Cardiac fibroblast (primary cell): ENCODE data around the gene TRUB2.

ENCODE experiments used
- DNase-seq, 2 donors: peaks; one replicate each; pipeline versions ENCODE4 v3.0.0 to v3.0.0-alpha.2; 2010; ENCODE audit warnings: low read depth in 2 of 2
- H3K4me3 ChIP-seq, 2 donors: replicated peaks in 1 of 2; 1 replicate in 1 of 2; 2 replicates in 1 of 2; pipeline ENCODE4 v1.5.1; 2011; ENCODE audit warnings: low read depth in 2 of 2, low read length in 2 of 2, mild to moderate bottlenecking in 2 of 2, moderate library complexity in 1 of 2
- TF ChIP-seq, protein P1 (sequence below): IDR thresholded peaks from one replicate; pipeline ENCODE4 v1.5.1; 2011; ENCODE audit warnings: low read depth, mild to moderate bottlenecking, low read length, inconsistent platforms

Gene TRUB2

DNA sequence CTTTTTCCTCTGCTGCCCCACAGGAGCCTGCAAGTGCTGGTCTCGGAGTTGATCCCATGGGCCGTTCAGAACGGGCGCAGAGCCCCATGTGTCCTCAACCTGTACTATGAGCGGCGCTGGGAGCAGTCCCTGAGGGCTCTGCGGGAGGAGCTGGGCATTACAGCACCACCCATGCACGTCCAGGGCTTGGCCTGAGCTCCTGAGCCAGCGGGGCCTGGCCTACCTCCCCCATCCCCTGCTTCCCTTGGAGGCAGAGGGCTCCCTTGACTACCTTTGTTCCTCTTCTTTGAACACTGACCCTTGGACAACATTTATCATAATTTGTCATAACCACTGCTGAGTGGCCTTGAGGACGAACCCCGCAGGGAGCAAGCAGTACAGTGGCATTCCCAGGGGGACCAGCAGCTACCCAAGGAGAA, 11.2 kb upstream of the TRUB2 start:
- DNase-seq, result no peak
- TF ChIP-seq, protein P1, sequence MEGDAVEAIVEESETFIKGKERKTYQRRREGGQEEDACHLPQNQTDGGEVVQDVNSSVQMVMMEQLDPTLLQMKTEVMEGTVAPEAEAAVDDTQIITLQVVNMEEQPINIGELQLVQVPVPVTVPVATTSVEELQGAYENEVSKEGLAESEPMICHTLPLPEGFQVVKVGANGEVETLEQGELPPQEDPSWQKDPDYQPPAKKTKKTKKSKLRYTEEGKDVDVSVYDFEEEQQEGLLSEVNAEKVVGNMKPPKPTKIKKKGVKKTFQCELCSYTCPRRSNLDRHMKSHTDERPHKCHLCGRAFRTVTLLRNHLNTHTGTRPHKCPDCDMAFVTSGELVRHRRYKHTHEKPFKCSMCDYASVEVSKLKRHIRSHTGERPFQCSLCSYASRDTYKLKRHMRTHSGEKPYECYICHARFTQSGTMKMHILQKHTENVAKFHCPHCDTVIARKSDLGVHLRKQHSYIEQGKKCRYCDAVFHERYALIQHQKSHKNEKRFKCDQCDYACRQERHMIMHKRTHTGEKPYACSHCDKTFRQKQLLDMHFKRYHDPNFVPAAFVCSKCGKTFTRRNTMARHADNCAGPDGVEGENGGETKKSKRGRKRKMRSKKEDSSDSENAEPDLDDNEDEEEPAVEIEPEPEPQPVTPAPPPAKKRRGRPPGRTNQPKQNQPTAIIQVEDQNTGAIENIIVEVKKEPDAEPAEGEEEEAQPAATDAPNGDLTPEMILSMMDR, result no peak
- no peak overlapping the region for H3K4me3 ChIP-seq

DNA sequence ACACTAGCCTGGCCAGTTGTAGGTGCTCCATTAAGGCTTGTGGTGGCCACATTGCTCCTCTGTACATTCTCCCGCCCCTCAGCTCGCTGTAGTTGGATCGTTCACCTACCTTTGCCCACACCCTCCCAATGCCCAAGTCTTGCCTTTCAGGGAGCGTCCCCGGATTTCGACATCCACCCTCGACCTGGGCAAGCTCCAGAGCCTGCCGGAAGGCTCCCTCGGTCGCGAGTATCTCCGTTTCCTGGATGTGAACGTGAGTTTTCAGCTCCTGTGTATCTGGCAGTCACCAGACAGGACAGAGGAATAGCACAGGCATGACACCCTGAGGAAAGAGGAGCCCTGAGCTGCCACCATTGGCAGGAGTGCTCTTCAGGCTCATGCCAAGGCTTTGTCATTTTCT, 3.4 kb upstream of the TRUB2 start:
- DNase-seq, result no peak

DNA sequence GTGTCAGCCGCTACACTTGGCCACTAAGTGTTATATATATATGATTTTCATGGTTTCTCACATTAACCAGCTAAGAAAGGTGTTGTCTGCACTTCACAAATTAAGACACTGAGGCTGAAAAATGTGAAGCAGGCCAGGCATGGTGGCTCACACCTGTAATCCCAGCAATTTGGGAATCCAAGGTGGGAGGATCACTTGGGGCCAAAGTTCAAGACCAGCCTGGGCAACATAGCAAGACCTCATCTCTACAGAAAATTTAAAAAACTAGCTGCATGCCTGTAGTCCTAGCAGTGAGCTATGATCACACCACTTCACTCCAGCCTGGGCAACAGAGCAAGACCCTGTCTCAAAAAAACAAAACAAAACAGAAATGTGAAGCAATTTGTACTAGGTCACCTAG, 2.2 kb upstream of the TRUB2 start:
- no peak for DNase-seq
- TF ChIP-seq, protein P1, result no peak
- H3K4me3 ChIP-seq, result no peak overlapping the region

More for the DNA sequence above, 3.4 kb upstream of the TRUB2 start:
- H3K4me3 ChIP-seq, result no peak overlapping the region
- TF ChIP-seq, protein P1, result no peak

DNA sequence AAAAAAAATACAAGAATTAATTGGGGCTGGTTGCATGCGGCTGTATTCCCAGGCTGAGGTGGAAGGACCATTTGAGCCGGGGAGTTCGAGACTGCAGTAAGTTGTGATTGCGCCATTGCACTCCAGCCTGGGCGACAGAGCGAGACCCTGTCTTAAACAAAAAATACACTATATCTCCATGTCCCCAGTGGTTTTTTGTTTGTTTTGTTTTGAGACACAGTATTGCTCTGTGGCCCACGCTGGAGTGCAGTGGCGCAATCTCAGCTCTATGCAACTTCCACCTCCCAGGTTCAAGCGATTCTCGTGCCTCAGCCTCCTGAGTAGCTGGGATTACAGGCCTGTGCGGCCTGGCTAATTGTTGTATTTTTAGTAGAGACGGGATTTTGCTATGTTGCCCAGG, 1.5 kb upstream of the TRUB2 start:
- TF ChIP-seq, protein P1, result no peak
- no peak for DNase-seq

DNA sequence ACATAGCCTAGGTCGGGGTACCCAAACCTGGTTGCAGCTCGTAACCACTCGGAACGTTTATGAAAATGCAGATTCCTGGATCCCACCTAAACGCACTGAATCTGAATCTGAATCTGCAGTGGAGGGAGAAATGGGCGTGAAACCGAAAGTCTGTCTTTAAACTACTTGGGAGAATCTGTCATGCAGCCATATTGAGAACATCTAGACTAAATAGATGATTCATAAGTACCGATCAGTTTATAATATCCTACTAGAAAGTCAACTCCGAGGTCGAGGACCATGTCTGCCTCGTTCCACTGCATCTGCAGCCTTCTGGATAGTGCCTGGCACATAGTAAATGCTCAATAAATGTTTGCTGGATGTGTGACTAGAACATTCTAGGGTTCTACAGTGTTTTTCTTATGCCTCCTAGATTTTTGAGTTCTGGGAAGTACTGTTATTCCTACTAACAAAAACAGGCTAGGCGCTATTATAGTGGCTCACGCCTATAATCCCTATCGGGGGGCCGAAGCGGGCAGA, 1.0 kb upstream of the TRUB2 start:
- H3K4me3 ChIP-seq, result peak overlapping the region; percentile 91
- TF ChIP-seq, protein P1, result no peak
- DNase-seq, result peak in 1 of 2 donors; percentile 34

More for the DNA sequence above, 1.5 kb upstream of the TRUB2 start:
- H3K4me3 ChIP-seq, result peak overlapping the region; percentile 91

DNA sequence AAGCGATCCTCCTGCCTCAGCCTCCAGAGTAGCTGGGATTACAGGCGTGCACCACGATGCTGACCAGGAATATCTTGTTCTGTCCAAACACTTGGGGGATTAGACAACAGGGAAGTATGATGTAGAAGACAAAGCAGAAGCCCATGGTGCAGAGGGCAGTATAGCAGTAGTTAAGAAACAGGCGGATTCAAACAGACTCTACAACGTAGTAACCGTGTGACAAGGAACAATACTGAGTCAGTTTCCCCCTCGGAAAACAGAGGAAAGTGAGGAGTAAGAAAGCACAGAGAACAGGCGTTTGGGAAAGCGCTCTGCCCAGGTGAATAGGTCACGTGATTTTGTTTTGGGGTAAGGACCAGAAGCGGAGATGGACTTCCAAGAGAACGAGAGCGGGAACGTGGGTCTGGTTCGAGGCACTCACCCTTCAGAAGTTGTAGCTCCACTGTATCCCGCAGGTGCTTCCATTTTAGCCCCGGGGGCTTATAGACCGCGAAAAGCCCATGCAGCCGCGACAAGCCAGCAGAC, 306 bp downstream of the TRUB2 start:
- DNase-seq, result no peak
- H3K4me3 ChIP-seq, result peak overlapping the region; percentile 91
- TF ChIP-seq, protein P1, result no peak

DNA sequence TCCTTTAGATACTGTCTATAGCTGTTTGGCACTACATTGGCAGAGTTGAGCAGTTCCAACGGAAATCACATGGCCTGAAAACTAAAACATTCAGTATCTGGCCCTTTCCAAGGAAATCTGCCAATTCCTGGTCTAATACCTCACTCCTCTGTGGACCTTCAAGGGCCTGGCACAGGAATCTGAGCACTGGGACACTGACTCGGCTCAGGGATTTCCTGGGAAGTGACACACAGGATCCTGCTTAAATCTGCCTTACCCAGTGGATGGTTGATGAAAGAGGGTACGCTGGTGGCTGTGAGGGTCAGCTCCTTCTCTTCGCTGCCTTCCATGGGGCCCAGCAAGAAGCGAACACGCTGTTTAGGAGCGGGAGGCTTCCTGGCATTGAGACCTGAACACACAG, 904 bp downstream of the TRUB2 start:
- TF ChIP-seq, protein P1, result no peak
- H3K4me3 ChIP-seq, result peak overlapping the region; percentile 91
- no peak for DNase-seq
